ENCODE results near the gene DRAM1.

DNA sequence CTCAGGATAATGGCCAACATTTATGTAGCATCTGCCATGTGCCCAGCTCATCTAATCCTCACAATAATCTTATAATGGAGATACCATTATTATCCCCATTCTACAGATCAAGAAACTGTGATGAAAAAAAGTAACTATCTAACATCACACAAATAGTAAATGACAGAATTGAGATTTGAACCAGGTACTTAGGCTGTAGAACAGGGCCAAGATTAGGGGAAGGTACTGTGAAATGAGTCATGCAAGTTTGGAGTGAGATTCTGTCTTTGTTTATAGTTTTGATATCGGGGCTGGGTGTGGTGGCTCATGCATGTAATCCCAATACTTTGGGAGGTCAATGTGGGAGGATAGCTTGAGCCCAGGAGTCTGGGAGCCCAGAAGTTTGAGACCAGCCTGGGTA, 45.4 kb upstream of the DRAM1 start:
- TF ChIP-seq CTCF (IDR thresholded peaks at IDR 0.05 in 2 of 3, conservative IDR thresholded peaks at IDR 0.05 in 1 of 3; ENCODE audit: control insufficient read depth in 2 of 3, extremely low read depth in 1 of 3, insufficient read depth in 1 of 3, low read depth in 3 of 3, low read length in 3 of 3) (no peak), RAD21 (IDR thresholded peaks at IDR 0.05; ENCODE audit: insufficient read depth, low read depth, low read length) (no peak), HDAC2 (IDR thresholded peaks at IDR 0.05) (no peak), ZBTB33 (IDR thresholded peaks at IDR 0.05) (no peak), CHD1 (IDR thresholded peaks at IDR 0.05; ENCODE audit: low read depth, low read length) (no peak), MTA2 (IDR thresholded peaks at IDR 0.05; ENCODE audit: low read depth) (no peak), TCF7 (IDR thresholded peaks at IDR 0.05; ENCODE audit: borderline replicate concordance) (no peak), FOS (IDR thresholded peaks at IDR 0.05; ENCODE audit: borderline replicate concordance, extremely low read depth, insufficient read length) (no peak), YBX1 (IDR thresholded peaks at IDR 0.05) (no peak), SMARCA5 (IDR thresholded peaks at IDR 0.05) (no peak), HCFC1 (IDR thresholded peaks at IDR 0.05; ENCODE audit: low read length) (no peak), POLR2A (IDR thresholded peaks at IDR 0.05; ENCODE audit: low read depth, low read length) (no peak)
- TF ChIP-seq, protein P1, sequence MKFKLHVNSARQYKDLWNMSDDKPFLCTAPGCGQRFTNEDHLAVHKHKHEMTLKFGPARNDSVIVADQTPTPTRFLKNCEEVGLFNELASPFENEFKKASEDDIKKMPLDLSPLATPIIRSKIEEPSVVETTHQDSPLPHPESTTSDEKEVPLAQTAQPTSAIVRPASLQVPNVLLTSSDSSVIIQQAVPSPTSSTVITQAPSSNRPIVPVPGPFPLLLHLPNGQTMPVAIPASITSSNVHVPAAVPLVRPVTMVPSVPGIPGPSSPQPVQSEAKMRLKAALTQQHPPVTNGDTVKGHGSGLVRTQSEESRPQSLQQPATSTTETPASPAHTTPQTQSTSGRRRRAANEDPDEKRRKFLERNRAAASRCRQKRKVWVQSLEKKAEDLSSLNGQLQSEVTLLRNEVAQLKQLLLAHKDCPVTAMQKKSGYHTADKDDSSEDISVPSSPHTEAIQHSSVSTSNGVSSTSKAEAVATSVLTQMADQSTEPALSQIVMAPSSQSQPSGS (IDR thresholded peaks at IDR 0.05; ENCODE audit: low read length): no peak
